Umbilical cord (tissue), 2 donors: Measurements from ENCODE around the gene RAP1GAP2. TPM values are rescaled to one million over a fixed set of nuclear protein-coding genes. Genes with fewer than 3 reads are reported as not detected.
A peak's percentile ranks its signal among the peaks of the same experiment; 100 is the strongest.

Source experiments
- DNase-seq: peaks from one replicate; pipeline ENCODE4 v3.0.0-alpha.2; 2015; ENCODE audit warnings: low spot score
- total RNA-seq: library from RNA; depleted of rRNA; stranded (reverse); fragments of >200 nt; gene quantifications from one replicate; pipeline ENCODE4 v1.2.3, GENCODE V29; 2014; ENCODE audit warnings: low replicate concordance; ENCODE audit not compliant: insufficient read depth

The RAP1GAP2 gene
- total RNA-seq, 1 donor from 2014 or later = 16.6 TPM

- peak; percentile 88 for DNase-seq
Observed at GRCh38 chr17:2786176-2786881, 9.9 kb upstream of the RAP1GAP2 start.

- no peak for DNase-seq
Observed at GRCh38 chr17:2789700-2790099, 6.5 kb upstream of the RAP1GAP2 start.

GRCh38 chr17:2792366-2793169, 3.7 kb upstream of the RAP1GAP2 start:
- no peak for DNase-seq

GRCh38 chr17:2794111-2794803, 2.0 kb upstream of the RAP1GAP2 start:
- no peak for DNase-seq

- DNase-seq = no peak
Observed at GRCh38 chr17:2795441-2796163, 636 bp upstream of the RAP1GAP2 start.

- no peak for DNase-seq
Observed at GRCh38 chr17:2797226-2797625, 988 bp downstream of the RAP1GAP2 start.

GRCh38 chr17:2797637-2798036, 1.4 kb downstream of the RAP1GAP2 start:
- DNase-seq = no peak

GRCh38 chr17:2798188-2798587, 1.9 kb downstream of the RAP1GAP2 start:
- no peak for DNase-seq

GRCh38 chr17:2798678-2799077, 2.4 kb downstream of the RAP1GAP2 start:
- no peak for DNase-seq

- DNase-seq = no peak
Observed at GRCh38 chr17:2799653-2800052, 3.4 kb downstream of the RAP1GAP2 start.

GRCh38 chr17:2800367-2800766, 4.1 kb downstream of the RAP1GAP2 start:
- no peak for DNase-seq

GRCh38 chr17:2801841-2802240, 5.6 kb downstream of the RAP1GAP2 start:
- no peak for DNase-seq

- DNase-seq = no peak
Observed at GRCh38 chr17:2802574-2802973, 6.3 kb downstream of the RAP1GAP2 start.

- DNase-seq = peak; percentile 67
Observed at GRCh38 chr17:2803386-2803785, 7.1 kb downstream of the RAP1GAP2 start.

GRCh38 chr17:2803971-2804370, 7.7 kb downstream of the RAP1GAP2 start:
- DNase-seq = no peak

- DNase-seq = no peak
Observed at GRCh38 chr17:2804912-2805311, 8.7 kb downstream of the RAP1GAP2 start.

- DNase-seq = no peak
Observed at GRCh38 chr17:2805961-2806360, 9.7 kb downstream of the RAP1GAP2 start.

- no peak for DNase-seq
Observed at GRCh38 chr17:2808367-2809335, 12.4 kb downstream of the RAP1GAP2 start.

GRCh38 chr17:2809337-2809736, 13.1 kb downstream of the RAP1GAP2 start:
- DNase-seq = no peak

GRCh38 chr17:2814049-2814448, 17.8 kb downstream of the RAP1GAP2 start:
- no peak for DNase-seq
